ENCODE measurements around the gene GTPBP3. TPM values are rescaled to one million over a fixed set of nuclear protein-coding genes. Genes with fewer than 3 reads are reported as not detected.

Gene GTPBP3
- polyA plus RNA-seq, 3 donors = 13.9 to 17.3 (median 15.7) TPM

DNA sequence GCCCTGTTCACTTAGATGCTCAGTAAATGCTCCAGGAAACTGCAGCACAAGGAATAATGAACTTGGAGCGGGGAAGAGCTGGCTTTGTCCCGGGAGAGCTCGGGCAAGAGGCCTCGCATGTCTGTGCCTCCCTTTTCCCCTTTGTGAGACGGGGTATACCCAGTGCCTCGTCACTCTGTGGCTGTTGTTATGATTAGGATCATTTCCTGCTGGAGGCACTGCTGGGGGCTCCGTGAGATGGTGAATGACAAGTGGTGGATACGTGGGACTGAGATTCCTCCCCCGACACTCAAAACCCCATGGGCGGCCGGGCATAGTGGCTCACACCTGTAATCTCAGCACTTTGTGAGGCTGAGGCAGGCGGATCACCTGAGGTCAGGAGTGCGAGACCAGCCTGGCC is 40.9 kb downstream of the GTPBP3 start:
- no peak for DNase-seq (ENCODE audit: low read depth in 3 of 3, low spot score in 2 of 3)

DNA sequence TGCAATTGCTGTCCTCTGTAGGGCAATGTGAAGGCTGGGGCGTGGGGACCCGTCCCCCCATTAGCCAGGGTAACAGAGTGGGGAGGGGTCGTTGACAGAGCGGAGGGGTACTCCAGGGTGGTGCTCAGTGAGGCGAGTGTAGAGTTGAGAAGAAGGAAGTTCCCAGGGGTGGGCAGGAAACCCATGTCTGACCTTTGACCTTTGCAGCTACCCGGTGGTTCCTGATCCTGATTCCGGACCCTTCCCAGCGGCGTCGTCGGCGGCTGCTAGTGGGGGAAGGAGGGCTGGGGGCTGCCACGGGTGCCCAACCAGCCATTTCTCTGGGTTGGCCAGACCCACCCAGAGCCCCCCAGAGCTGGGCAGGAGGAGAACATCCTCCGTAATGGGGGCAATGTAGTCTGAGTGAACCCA is 41.9 kb downstream of the GTPBP3 start:
- no peak for DNase-seq (ENCODE audit: low read depth in 3 of 3, low spot score in 2 of 3)

DNA sequence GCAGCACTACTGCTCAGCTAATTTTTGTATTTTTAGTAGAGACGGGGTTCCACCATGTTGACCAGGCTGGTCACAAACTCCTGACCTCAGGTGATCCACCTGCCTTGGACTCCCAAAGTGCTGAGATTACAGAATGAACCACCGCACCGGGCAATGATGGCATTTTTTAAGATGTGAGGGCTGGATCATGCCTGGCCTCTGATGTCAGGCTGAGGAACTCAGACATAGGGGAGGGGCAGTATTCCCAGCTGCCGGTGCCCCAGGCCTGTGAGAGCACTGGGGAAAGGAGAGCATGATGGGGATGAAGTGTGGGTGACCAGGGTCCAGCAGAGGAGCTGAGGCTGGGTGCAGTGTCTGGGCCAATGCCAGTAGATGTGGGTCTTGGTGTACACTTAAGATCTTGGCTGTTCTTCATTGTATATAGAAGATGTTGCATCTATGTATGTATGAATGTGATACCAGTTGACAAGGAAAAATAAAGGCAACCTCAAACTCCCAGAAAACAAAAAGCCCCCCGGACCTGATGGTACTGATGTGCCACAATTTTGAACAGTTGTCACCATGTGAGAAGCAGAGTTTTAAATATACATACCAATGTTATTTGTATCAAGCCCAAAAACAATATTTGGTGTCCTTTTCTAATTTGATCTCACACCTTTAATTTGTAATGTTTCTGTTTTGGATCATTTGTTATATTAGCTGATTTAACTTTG is 43.2 kb downstream of the GTPBP3 start:
- DNase-seq (ENCODE audit: low read depth in 3 of 3, low spot score in 2 of 3) = no peak

DNA sequence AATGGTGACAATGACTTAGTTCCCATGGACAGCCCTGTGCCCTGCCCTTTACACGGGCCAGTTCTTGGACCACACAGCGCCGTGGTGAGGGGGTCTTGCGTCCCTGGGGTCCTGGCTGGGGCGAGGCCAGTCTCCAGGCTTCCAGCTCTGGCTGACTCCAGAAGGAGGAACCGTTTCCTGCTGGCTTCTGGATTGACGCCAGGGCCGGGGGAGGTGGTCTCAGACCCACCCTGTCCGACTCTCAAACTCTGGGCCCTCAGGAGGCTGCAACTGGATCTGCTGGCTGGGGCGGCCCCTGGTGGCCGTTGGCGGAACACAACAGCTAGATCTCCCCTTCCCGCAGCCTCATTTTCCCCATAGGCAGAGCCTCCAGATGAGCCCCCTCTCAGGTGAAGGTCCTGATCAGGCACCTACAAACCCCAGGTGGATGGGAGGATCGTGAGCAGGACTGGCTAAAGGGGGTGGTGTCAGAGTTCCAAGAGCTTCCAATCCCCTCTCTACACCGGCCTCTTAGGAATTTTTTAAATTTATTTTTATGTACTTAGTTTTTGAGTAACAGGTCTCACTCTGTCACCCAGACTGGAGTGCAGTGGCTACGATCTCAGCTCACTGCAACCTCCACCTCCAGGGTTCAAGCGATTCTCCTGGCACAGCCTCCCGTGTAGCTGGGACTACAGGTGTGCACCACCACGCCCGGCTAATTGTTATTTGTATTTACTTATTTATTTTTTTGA is 48.7 kb downstream of the GTPBP3 start:
- no peak for DNase-seq (ENCODE audit: low read depth in 3 of 3, low spot score in 2 of 3)

DNA sequence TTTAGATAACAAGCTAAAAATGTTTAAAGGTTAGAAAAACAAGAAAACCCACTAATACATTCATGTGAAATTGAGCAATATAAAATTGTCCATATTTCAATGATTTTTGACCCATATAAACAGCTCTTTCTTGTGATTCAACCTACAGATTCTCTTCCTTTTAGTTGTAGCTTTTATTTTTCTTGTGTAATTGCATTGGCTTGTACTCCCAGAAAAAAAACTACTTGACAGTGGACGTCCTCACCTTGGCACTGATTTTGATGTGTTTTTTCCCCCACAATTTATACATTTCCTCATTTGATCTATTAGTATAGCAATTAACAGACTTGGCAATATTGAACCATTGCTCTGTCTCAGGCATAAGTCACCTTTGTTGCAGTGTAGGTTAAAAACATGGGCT is 51.9 kb downstream of the GTPBP3 start:
- DNase-seq (ENCODE audit: low read depth in 3 of 3, low spot score in 2 of 3) = no peak

DNA sequence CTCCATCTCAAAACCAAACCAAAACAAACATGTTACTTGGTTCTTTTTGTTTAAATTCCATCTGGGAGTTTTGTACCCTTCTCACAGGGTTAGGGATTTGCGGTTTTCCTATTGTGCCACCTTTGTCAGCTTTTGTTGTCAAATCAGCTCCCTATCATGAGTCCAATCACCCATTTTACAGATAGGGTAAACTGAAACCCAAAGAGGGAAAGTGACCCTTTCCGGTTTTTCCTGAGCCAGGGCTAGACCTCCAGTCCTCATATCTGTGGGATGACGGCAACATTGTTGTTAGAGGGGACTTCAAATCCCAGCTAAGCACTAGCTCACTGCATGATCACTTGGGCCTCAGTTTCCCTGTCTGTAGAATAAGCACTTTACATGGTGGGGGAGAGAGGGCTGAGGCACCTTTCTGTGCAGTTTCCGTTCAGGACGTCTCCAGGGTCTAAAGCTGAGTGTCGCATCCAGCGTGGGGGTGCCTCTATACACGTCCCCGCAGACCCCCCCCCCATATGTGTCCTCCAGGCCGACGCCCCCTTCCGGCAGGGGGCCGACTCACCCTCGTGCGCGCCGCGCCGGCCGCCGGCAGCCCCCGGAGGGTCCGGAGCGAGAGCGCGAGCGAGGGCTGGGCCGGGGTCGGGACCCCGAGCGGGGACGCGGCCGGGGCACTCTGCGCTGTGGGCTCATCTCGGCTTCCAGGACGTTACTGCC is 52.8 kb downstream of the GTPBP3 start:
- DNase-seq (ENCODE audit: low read depth in 3 of 3, low spot score in 2 of 3) = no peak

DNA sequence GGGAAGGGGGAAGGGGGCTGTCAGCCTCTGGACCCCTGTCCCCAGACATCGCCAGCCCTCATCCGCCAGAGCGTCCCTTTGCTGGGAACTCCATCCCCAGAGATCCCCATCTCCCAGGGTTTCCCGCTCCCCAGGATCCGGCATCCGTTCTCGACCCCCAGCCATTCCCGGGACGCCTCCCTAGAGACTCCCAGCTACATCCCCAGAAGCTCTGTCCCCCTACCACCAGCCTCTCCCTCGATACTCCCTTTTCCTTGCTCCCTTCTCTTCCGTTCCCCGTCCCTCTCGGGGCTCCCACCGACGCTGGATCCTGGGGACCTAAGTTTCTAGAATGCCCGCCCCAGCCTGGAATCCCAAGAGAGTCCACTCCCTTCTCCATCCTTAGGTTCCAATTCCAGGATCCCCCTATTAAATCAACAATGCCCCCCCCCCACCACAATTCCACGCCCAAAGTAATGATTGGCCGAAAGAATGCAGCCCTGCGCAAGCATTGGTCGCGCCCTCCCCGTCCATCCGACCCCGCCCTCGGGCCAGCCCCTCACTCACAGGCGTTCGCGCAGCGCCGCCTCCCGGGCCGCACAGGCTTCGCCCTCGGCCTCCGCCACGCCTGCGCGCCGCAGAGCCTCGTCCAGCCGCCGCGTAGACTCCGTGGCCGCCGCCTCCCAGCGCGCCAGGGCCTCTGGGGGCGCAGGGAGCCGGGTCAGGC is 53.5 kb downstream of the GTPBP3 start:
- peak; percentile 81 to 90 (median 85) for DNase-seq (ENCODE audit: low read depth in 3 of 3, low spot score in 2 of 3)

DNA sequence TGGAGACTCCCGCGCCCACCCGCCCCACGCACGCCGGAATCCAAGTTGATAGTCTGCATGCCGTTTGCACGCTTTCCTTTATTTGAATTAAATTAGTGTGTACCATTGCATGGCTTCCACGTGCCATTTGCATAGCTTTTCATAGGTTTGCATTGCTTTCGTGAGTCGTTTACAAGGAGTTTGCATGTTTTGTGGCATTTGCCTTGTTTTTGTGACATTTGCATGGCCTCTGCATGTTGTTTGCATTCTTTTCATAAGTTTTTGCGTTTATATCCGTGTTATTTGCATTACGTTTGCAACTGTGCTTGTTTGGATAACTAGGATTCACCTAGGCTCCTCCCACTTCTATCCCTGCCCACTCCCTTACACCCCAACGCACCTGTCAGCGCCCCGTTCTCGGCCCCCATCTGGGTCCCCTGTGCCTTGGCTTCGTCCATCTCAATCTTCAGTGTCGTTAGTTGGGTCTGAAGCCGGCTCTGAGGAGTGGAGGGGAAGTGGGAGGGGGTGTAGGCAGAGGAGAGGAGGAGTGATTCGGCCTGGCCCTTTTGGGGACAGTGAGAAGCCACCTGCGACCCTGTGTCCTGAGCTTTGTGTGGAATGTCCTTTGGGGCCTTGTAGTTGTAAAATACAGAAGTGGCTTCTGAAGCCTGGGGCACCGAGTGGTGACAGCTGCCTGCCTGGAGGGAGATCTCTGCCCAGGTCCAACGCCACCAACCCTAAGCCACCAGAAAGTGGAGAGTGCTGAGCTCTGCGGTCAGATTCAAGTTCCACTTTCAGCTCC is 54.2 kb downstream of the GTPBP3 start:
- no peak for DNase-seq (ENCODE audit: low read depth in 3 of 3, low spot score in 2 of 3)

Other genes with a start within 250 kb of the GTPBP3 start
- 10 to 100 TPM; 21.6 to 24.2 (median 22.2) TPM for gene USE1, start 122.2 kb upstream of the GTPBP3 start, polyA plus RNA-seq (ENCODE audit: insufficient read length in 3 of 3)
- gene OCEL1, start 111.3 kb upstream of the GTPBP3 start, polyA plus RNA-seq (ENCODE audit: insufficient read length in 3 of 3) = 10 to 100 TPM; 15.7 to 20.1 (median 17.9) TPM
- gene NR2F6, start 91.6 kb upstream of the GTPBP3 start, polyA plus RNA-seq (ENCODE audit: insufficient read length in 3 of 3) = 10 to 100 TPM; 29.4 to 41.9 (median 34.2) TPM
- 1 to 10 TPM; 4.6 to 6.1 (median 5.4) TPM for gene USHBP1, start 72.8 kb upstream of the GTPBP3 start, polyA plus RNA-seq (ENCODE audit: insufficient read length in 3 of 3)
- gene BABAM1, start 70.1 kb upstream of the GTPBP3 start, polyA plus RNA-seq (ENCODE audit: insufficient read length in 3 of 3) = 100 to 1,000 TPM in 1 of 3 donors, 10 to 100 TPM in 2; 94.8 to 113 (median 97.1) TPM
- gene ANKLE1, start 55.7 kb upstream of the GTPBP3 start, polyA plus RNA-seq (ENCODE audit: insufficient read length in 3 of 3) = under 1 TPM; 0.44 to 0.83 (median 0.65) TPM
- 1 to 10 TPM; 6.6 to 8.5 (median 7.0) TPM for gene ABHD8, start 34.1 kb upstream of the GTPBP3 start, polyA plus RNA-seq (ENCODE audit: insufficient read length in 3 of 3)
- 10 to 100 TPM; 44.9 to 55.7 (median 51.8) TPM for gene MRPL34, start 31.7 kb upstream of the GTPBP3 start, polyA plus RNA-seq (ENCODE audit: insufficient read length in 3 of 3)
- gene DDA1, start 28.0 kb upstream of the GTPBP3 start, polyA plus RNA-seq (ENCODE audit: insufficient read length in 3 of 3) = 10 to 100 TPM; 29.3 to 37.7 (median 32.5) TPM
- gene ANO8, start 2.7 kb upstream of the GTPBP3 start, polyA plus RNA-seq (ENCODE audit: insufficient read length in 3 of 3) = 1 to 10 TPM; 7.2 to 9.7 (median 7.8) TPM
- 100 to 1,000 TPM; 167 to 179 (median 177) TPM for gene PLVAP, start 39.8 kb downstream of the GTPBP3 start, polyA plus RNA-seq (ENCODE audit: insufficient read length in 3 of 3)
- 1 to 10 TPM in 1 of 3 donors, under 1 TPM in 2; 0.59 to 1.2 (median 0.83) TPM for gene CCDC194, start 56.6 kb downstream of the GTPBP3 start, polyA plus RNA-seq (ENCODE audit: insufficient read length in 3 of 3)
- gene BST2, start 68.1 kb downstream of the GTPBP3 start, polyA plus RNA-seq (ENCODE audit: insufficient read length in 3 of 3) = 100 to 1,000 TPM; 102 to 160 (median 151) TPM
- 10 to 100 TPM; 47.2 to 53.0 (median 52.7) TPM for gene MVB12A, start 82.5 kb downstream of the GTPBP3 start, polyA plus RNA-seq (ENCODE audit: insufficient read length in 3 of 3)
- gene TMEM221, start 111.1 kb downstream of the GTPBP3 start, polyA plus RNA-seq (ENCODE audit: insufficient read length in 3 of 3) = 1 to 10 TPM; 1.9 to 3.1 (median 2.1) TPM
- not detected for gene NXNL1, start 123.4 kb downstream of the GTPBP3 start, polyA plus RNA-seq (ENCODE audit: insufficient read length in 3 of 3)
- gene SLC27A1, start 133.0 kb downstream of the GTPBP3 start, polyA plus RNA-seq (ENCODE audit: insufficient read length in 3 of 3) = 10 to 100 TPM in 2 of 3 donors, 1 to 10 TPM in 1; 9.7 to 10.8 (median 10.3) TPM
- 10 to 100 TPM; 50.1 to 60.6 (median 50.9) TPM for gene PGLS, start 174.1 kb downstream of the GTPBP3 start, polyA plus RNA-seq (ENCODE audit: insufficient read length in 3 of 3)
- gene COLGALT1, start 218.1 kb downstream of the GTPBP3 start, polyA plus RNA-seq (ENCODE audit: insufficient read length in 3 of 3) = 10 to 100 TPM; 43.3 to 47.5 (median 43.7) TPM

All from right renal cortex interstitium (tissue), 3 donors.